Neural progenitor cell (in vitro differentiated cells): ENCODE data around the gene PARVA. TPM values are rescaled to one million over a fixed set of nuclear protein-coding genes. Genes with fewer than 3 reads are reported as not detected.
A peak's percentile ranks its signal among the peaks of the same experiment; 100 is the strongest.

Experiments
- DNase-seq: peaks from one replicate; pipeline ENCODE4 v3.0.0-alpha.2; 2016; ENCODE audit warnings: low spot score
- H2AFZ ChIP-seq: fragments of 200-600 bp; sonication (generic); replicated peaks from 2 replicates; pipeline ENCODE4 v1.6.1; 2016; ENCODE audit warnings: antibody characterized with exemption
- H3F3A ChIP-seq: fragments of 200-600 bp; sonication (generic); 2 replicates; pipeline ENCODE4 v1.6.1; 2016; ENCODE audit warnings: antibody characterized with exemption, low read depth
- H3K27ac ChIP-seq: fragments of 200-600 bp; sonication (generic); 2 replicates; pipeline ENCODE4 v1.5.1; 2016; ENCODE audit warnings: mild to moderate bottlenecking
- H3K27me3 ChIP-seq: fragments of 200-600 bp; sonication (generic); 2 replicates; pipeline ENCODE4 v1.6.1; 2016; ENCODE audit warnings: mild to moderate bottlenecking, moderate library complexity
- H3K36me3 ChIP-seq: fragments of 200-600 bp; sonication (generic); 2 replicates; pipeline ENCODE4 v1.5.1; 2016
- H3K4me1 ChIP-seq: fragments of 200-600 bp; sonication (generic); 2 replicates; pipeline ENCODE4 v1.6.1; 2016; ENCODE audit warnings: mixed run types
- H3K4me2 ChIP-seq: fragments of 200-600 bp; sonication (generic); 2 replicates; pipeline ENCODE4 v1.6.1; 2016
- H3K4me3 ChIP-seq: fragments of 200-600 bp; sonication (generic); 2 replicates; pipeline ENCODE4 v1.5.1; 2016
- H3K79me2 ChIP-seq: fragments of 200-600 bp; sonication (generic); 2 replicates; pipeline ENCODE4 v1.6.1; 2016; ENCODE audit warnings: low read depth
- H3K9ac ChIP-seq: fragments of 200-600 bp; sonication (generic); 2 replicates; pipeline ENCODE4 v1.6.1; 2016
- H3K9me3 ChIP-seq: fragments of 200-600 bp; sonication (generic); 2 replicates; pipeline ENCODE4 v1.5.1; 2016; ENCODE audit warnings: low read depth
- H4K20me1 ChIP-seq: fragments of 200-600 bp; sonication (generic); 2 replicates; pipeline ENCODE4 v1.6.1; 2016; ENCODE audit warnings: low read depth
- H3K27ac Mint-ChIP-seq: 3 replicates; pipeline ENCODE4 v1.8.0; 2021; ENCODE audit warnings: mixed read lengths
- H3K27me3 Mint-ChIP-seq: 2 replicates; pipeline ENCODE4 v1.8.0; 2022; ENCODE audit warnings: low read depth, mild to moderate bottlenecking, inconsistent platforms, moderate library complexity, mixed read lengths; ENCODE audit not compliant: insufficient read depth
- H3K36me3 Mint-ChIP-seq: 3 replicates; pipeline ENCODE4 v1.8.0; 2021; ENCODE audit warnings: mixed read lengths
- H3K4me1 Mint-ChIP-seq: 3 replicates; pipeline ENCODE4 v1.8.0; 2021; ENCODE audit warnings: mixed read lengths
- H3K4me3 Mint-ChIP-seq: 3 replicates; pipeline ENCODE4 v1.8.0; 2021; ENCODE audit warnings: mild to moderate bottlenecking, moderate library complexity, mixed read lengths
- H3K9me3 Mint-ChIP-seq: 3 replicates; pipeline ENCODE4 v1.8.0; 2020; ENCODE audit warnings: mixed read lengths
- EZH2 ChIP-seq: fragments of 200-600 bp; sonication (generic); IDR thresholded peaks from 2 replicates; pipeline ENCODE4 v1.6.1; 2017; ENCODE audit warnings: antibody characterized with exemption, mild to moderate bottlenecking, moderate library complexity
- EZH2phosphoT487 ChIP-seq: fragments of 200-600 bp; sonication (generic); IDR thresholded peaks from 2 replicates; pipeline ENCODE4 v1.6.1; 2017; ENCODE audit warnings: antibody characterized with exemption
- total RNA-seq: library from RNA; depleted of rRNA; stranded (reverse); fragments of >200 nt; gene quantifications from 2 replicates; pipeline ENCODE4 v1.2.3, GENCODE V29; 2015; ENCODE audit warnings: low replicate concordance
- TF ChIP-seq, protein P1 (sequence below): fragments of 200-600 bp; sonication (generic); IDR thresholded peaks from 2 replicates; pipeline ENCODE4 v1.5.1; 2017; ENCODE audit warnings: antibody characterized with exemption, mild to moderate bottlenecking

PARVA gene
- total RNA-seq, 1 donor from 2014 or later: 15.3 TPM

- Histone ChIP-seq H3K4me2 (no peak overlapping the region), H3K27me3 (no peaks in the 10 kb centered on the region), H3F3A (peaks cover 7% of the 10 kb centered on the region), H2AFZ (no peak overlapping the region), H3K9ac (no peak overlapping the region), H3K79me2 (no peaks in the 10 kb centered on the region), H4K20me1 (no peaks in the 10 kb centered on the region), H3K36me3 (no peaks in the 10 kb centered on the region), H3K4me1 (peaks cover 42% of the 10 kb centered on the region), H3K27ac (no peak overlapping the region), H3K9me3 (no peaks in the 10 kb centered on the region), H3K4me3 (no peak overlapping the region)
- no peak for DNase-seq
- peaks cover 61% of the 10 kb centered on the region for H3K4me1 Mint-ChIP-seq
- no peaks in the 10 kb centered on the region for H3K36me3 Mint-ChIP-seq
- peak overlapping the region; percentile 24 for H3K27ac Mint-ChIP-seq
- H3K4me3 Mint-ChIP-seq: no peak overlapping the region
- TF ChIP-seq EZH2phosphoT487: no peak
- TF ChIP-seq EZH2: no peak
- TF ChIP-seq, protein P1, sequence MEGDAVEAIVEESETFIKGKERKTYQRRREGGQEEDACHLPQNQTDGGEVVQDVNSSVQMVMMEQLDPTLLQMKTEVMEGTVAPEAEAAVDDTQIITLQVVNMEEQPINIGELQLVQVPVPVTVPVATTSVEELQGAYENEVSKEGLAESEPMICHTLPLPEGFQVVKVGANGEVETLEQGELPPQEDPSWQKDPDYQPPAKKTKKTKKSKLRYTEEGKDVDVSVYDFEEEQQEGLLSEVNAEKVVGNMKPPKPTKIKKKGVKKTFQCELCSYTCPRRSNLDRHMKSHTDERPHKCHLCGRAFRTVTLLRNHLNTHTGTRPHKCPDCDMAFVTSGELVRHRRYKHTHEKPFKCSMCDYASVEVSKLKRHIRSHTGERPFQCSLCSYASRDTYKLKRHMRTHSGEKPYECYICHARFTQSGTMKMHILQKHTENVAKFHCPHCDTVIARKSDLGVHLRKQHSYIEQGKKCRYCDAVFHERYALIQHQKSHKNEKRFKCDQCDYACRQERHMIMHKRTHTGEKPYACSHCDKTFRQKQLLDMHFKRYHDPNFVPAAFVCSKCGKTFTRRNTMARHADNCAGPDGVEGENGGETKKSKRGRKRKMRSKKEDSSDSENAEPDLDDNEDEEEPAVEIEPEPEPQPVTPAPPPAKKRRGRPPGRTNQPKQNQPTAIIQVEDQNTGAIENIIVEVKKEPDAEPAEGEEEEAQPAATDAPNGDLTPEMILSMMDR: no peak
- H3K27me3 Mint-ChIP-seq: peaks cover 6% of the 10 kb centered on the region
- H3K9me3 Mint-ChIP-seq: no peaks in the 10 kb centered on the region
Measured at GRCh38 chr11:12456651-12457579, 79.5 kb downstream of the PARVA start.

- peaks cover 34% of the 10 kb centered on the region for H3K4me1 ChIP-seq
- H3K4me3 ChIP-seq: no peak overlapping the region
- H3K4me3 Mint-ChIP-seq: no peak overlapping the region
- H3K36me3 Mint-ChIP-seq: no peaks in the 10 kb centered on the region
- H3K27ac Mint-ChIP-seq: no peak overlapping the region
- H2AFZ ChIP-seq: no peak overlapping the region
- no peaks in the 10 kb centered on the region for H3K9me3 Mint-ChIP-seq
- H3K4me1 Mint-ChIP-seq: peaks cover 52% of the 10 kb centered on the region
- H3K36me3 ChIP-seq: no peaks in the 10 kb centered on the region
- H3K9me3 ChIP-seq: no peaks in the 10 kb centered on the region
- H3K27me3 ChIP-seq: no peaks in the 10 kb centered on the region
- no peaks in the 10 kb centered on the region for H3K79me2 ChIP-seq
- TF ChIP-seq, protein P1: no peak
- TF ChIP-seq EZH2phosphoT487: no peak
- TF ChIP-seq EZH2: no peak
- no peak for DNase-seq
- peaks cover 1% of the 10 kb centered on the region for H3F3A ChIP-seq
- H3K27ac ChIP-seq: no peak overlapping the region
- H3K27me3 Mint-ChIP-seq: peaks cover 3% of the 10 kb centered on the region
- no peak overlapping the region for H3K4me2 ChIP-seq
- H3K9ac ChIP-seq: no peak overlapping the region
- no peaks in the 10 kb centered on the region for H4K20me1 ChIP-seq
Measured at GRCh38 chr11:12458042-12458441, 80.7 kb downstream of the PARVA start.

- Histone ChIP-seq H3K79me2 (no peaks in the 10 kb centered on the region), H3K4me1 (peaks cover 24% of the 10 kb centered on the region), H2AFZ (no peak overlapping the region), H3K27ac (no peak overlapping the region), H3K9ac (no peak overlapping the region), H3K27me3 (no peaks in the 10 kb centered on the region), H3K9me3 (no peaks in the 10 kb centered on the region), H3F3A (no peaks in the 10 kb centered on the region), H4K20me1 (no peaks in the 10 kb centered on the region), H3K4me2 (no peak overlapping the region), H3K36me3 (no peaks in the 10 kb centered on the region), H3K4me3 (no peak overlapping the region)
- DNase-seq: no peak
- H3K9me3 Mint-ChIP-seq: peaks cover 3% of the 10 kb centered on the region
- no peak overlapping the region for H3K4me3 Mint-ChIP-seq
- H3K27me3 Mint-ChIP-seq: peaks cover 3% of the 10 kb centered on the region
- peaks cover 51% of the 10 kb centered on the region for H3K4me1 Mint-ChIP-seq
- no peak for TF ChIP-seq EZH2
- TF ChIP-seq, protein P1: no peak
- no peak for TF ChIP-seq EZH2phosphoT487
- H3K36me3 Mint-ChIP-seq: peaks cover 4% of the 10 kb centered on the region
- H3K27ac Mint-ChIP-seq: peak overlapping the region; percentile 64
Measured at GRCh38 chr11:12459374-12459773, 82.0 kb downstream of the PARVA start.
